Measurements from ENCODE around the gene NAA20. TPM values are rescaled to one million over a fixed set of nuclear protein-coding genes. Genes with fewer than 3 reads are reported as not detected.

NAA20 gene
- total RNA-seq, 2 experiments from 2014 or later = 18.8 to 18.9 TPM

GRCh38 chr20:20019123-20019522 lies 2.0 kb downstream of the NAA20 start:
- Histone ChIP-seq H3K36me3 (ENCODE audit: insufficient read depth, low read length) (peaks cover 21% of the 10 kb centered on the region), H3K4me1 (ENCODE audit: insufficient read depth, low read length) (peaks cover 38% of the 10 kb centered on the region), H3K27ac (ENCODE audit: low read depth in 1 of 2, low read length in 2 of 2) (no peak overlapping the region), H3K9me3 (ENCODE audit: control insufficient read depth in 1 of 2, insufficient read depth in 1 of 2, low read length in 2 of 2) (no peaks in the 10 kb centered on the region), H3K4me3 (ENCODE audit: low read length) (no peak overlapping the region), H3K27me3 (ENCODE audit: control insufficient read depth in 1 of 2, insufficient read depth in 2 of 2, low read length in 2 of 2) (no peaks in the 10 kb centered on the region)
- H3K9me3 Mint-ChIP-seq = no peaks in the 10 kb centered on the region
- H3K4me1 Mint-ChIP-seq (ENCODE audit: low read depth) = peaks cover 54% of the 10 kb centered on the region
- ChIA-PET CTCF (no interaction called here), POLR2A (no interaction called here)
- no peak for TF ChIP-seq CTCF (IDR thresholded peaks at IDR 0.05)
- no peak for ATAC-seq (ENCODE audit: poor library complexity)
- intact Hi-C loops (cut with DNase I, micrococcal nuclease) = loop anchor here (5.0 to 10.0 kb wide), 5 partner anchors 696 to 1734 kb away; partner anchors contain the start of genes XRN2 (in 2 of the 2), RALGAPA2 (in 1 of the 2), SMIM26 (in 1 of the 2) and ZNF133 (in 1 of the 2)
- no peaks in the 10 kb centered on the region for H3K27me3 Mint-ChIP-seq
- peak overlapping the region; percentile 88 for H3K27ac Mint-ChIP-seq
- DNase-seq = no peak
- H3K36me3 Mint-ChIP-seq (ENCODE audit: low read depth) = peaks cover 47% of the 10 kb centered on the region
- peak overlapping the region; percentile 95 for H3K4me3 Mint-ChIP-seq

GRCh38 chr20:20020908-20021307 lies 3.7 kb downstream of the NAA20 start:
- ChIA-PET CTCF (no interaction called here), POLR2A (interaction anchor here (1.5 kb wide), 1 partner anchor 32 kb away, joined by 7 read pairs; the partner anchor contains the start of genes CFAP61 and CRNKL1)
- no peak overlapping the region for H3K4me3 ChIP-seq (ENCODE audit: low read length)
- peaks cover 60% of the 10 kb centered on the region for H3K4me1 Mint-ChIP-seq (ENCODE audit: low read depth)
- TF ChIP-seq CTCF (IDR thresholded peaks at IDR 0.05) = no peak
- H3K27me3 ChIP-seq (ENCODE audit: control insufficient read depth in 1 of 2, insufficient read depth in 2 of 2, low read length in 2 of 2) = no peaks in the 10 kb centered on the region
- H3K36me3 Mint-ChIP-seq (ENCODE audit: low read depth) = peaks cover 65% of the 10 kb centered on the region
- H3K9me3 Mint-ChIP-seq = no peaks in the 10 kb centered on the region
- peaks cover 38% of the 10 kb centered on the region for H3K4me1 ChIP-seq (ENCODE audit: insufficient read depth, low read length)
- H3K27ac Mint-ChIP-seq = peak overlapping the region; percentile 88
- H3K36me3 ChIP-seq (ENCODE audit: insufficient read depth, low read length) = peaks cover 21% of the 10 kb centered on the region
- peak overlapping the region; percentile 60 for H3K4me3 Mint-ChIP-seq
- no peak overlapping the region for H3K27ac ChIP-seq (ENCODE audit: low read depth in 1 of 2, low read length in 2 of 2)
- no peaks in the 10 kb centered on the region for H3K27me3 Mint-ChIP-seq
- DNase-seq = no peak
- ATAC-seq (ENCODE audit: poor library complexity) = no peak
- no peaks in the 10 kb centered on the region for H3K9me3 ChIP-seq (ENCODE audit: control insufficient read depth in 1 of 2, insufficient read depth in 1 of 2, low read length in 2 of 2)
- intact Hi-C loops (cut with DNase I, micrococcal nuclease) = no loop called here

- no peaks in the 10 kb centered on the region for H3K9me3 Mint-ChIP-seq
- intact Hi-C loops (cut with DNase I, micrococcal nuclease) = no loop called here
- no peak for DNase-seq
- Histone ChIP-seq H3K9me3 (ENCODE audit: control insufficient read depth in 1 of 2, insufficient read depth in 1 of 2, low read length in 2 of 2) (no peaks in the 10 kb centered on the region), H3K36me3 (ENCODE audit: insufficient read depth, low read length) (peaks cover 24% of the 10 kb centered on the region), H3K27ac (ENCODE audit: low read depth in 1 of 2, low read length in 2 of 2) (no peak overlapping the region), H3K4me1 (ENCODE audit: insufficient read depth, low read length) (peaks cover 33% of the 10 kb centered on the region), H3K27me3 (ENCODE audit: control insufficient read depth in 1 of 2, insufficient read depth in 2 of 2, low read length in 2 of 2) (no peaks in the 10 kb centered on the region), H3K4me3 (ENCODE audit: low read length) (no peak overlapping the region)
- ChIA-PET CTCF (no interaction called here), POLR2A (no interaction called here)
- no peaks in the 10 kb centered on the region for H3K27me3 Mint-ChIP-seq
- TF ChIP-seq CTCF (IDR thresholded peaks at IDR 0.05) = no peak
- H3K4me3 Mint-ChIP-seq = no peak overlapping the region
- H3K36me3 Mint-ChIP-seq (ENCODE audit: low read depth) = peaks cover 72% of the 10 kb centered on the region
- ATAC-seq (ENCODE audit: poor library complexity) = no peak
- peak overlapping the region; percentile 88 for H3K27ac Mint-ChIP-seq
- peaks cover 59% of the 10 kb centered on the region for H3K4me1 Mint-ChIP-seq (ENCODE audit: low read depth)
Measured at GRCh38 chr20:20021835-20022234, 4.7 kb downstream of the NAA20 start.
